Ovary (tissue), 3 donors: ENCODE results near the gene ZSCAN20.

ENCODE experiments used
- CTCF ChIP-seq, 3 donors: fragments of 450-650 bp in 2 of 3; fragments of 200-600 bp in 1 of 3; IDR thresholded peaks; one replicate each; pipeline versions ENCODE4 v1.5.1 to v1.8.0; 2016 to 2022; ENCODE audit warnings: antibody characterized with exemption in 3 of 3, mild to moderate bottlenecking in 1 of 3
- EP300 ChIP-seq: sonication (generic); formaldehyde crosslinking; IDR thresholded peaks from one replicate; pipeline ENCODE4 v1.6.1; 2017; ENCODE audit warnings: antibody characterized with exemption
- POLR2A ChIP-seq: fragments of 450-650 bp; IDR thresholded peaks from one replicate; pipeline ENCODE4 v1.6.1; 2017; ENCODE audit warnings: antibody characterized with exemption, mild to moderate bottlenecking, moderate library complexity
- donor health status: DM: no; HTN: no; CAD: no.

DNA sequence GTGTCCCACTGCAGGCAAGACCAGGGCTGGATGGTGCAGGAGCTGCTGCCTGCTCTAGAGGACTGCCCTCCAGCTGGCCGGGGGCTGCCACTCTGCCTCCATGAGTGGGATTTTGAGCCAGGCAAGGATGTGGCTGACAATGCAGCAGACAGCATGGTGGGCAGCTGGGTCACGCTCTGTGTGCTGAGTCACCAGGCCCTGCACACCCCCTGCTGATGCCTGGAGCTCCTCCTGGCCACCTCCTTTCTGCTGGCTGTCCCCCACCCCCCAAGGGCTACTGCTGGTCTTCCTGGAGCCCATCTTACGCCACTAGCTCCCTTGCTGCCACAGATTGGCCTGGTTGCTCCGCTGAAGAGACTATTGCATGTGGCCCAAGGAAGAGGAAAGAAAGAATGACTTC lies 3.9 kb upstream of the ZSCAN20 start:
- TF ChIP-seq CTCF (IDR thresholded peaks at IDR 0.05) (no peak), EP300 (no peak), POLR2A (no peak)
